ENCODE data around the gene DUSP15. TPM values are rescaled to one million over a fixed set of nuclear protein-coding genes. Genes with fewer than 3 reads are reported as not detected.

The DUSP15 gene
- total RNA-seq, 4 donors from 2014 or later: 0.84 to 3.7 (median 0.96) TPM; not detected in 1

DNA sequence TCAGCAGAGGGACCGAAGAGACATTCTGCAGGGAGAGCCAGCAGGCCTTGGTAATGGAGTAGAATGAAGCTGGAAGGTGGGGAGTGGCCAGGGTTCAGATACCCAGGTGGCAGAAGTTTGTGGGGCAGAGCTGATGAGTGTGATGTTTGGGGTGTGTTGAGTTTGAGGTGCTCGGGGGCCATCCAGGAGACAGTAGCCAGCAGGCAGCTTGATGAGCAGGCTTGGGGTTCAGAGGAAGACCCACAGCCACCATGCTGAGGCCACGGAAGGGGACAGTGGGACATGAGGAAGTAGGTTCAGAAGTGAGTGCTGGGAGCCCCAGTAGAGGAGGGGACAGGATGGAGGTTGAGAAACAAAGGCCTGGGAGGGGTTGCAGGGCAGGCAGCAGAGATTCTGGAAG is 13.8 kb downstream of the DUSP15 start:
- DNase-seq (ENCODE audit: low spot score): no peak
- no peak for ATAC-seq (ENCODE audit: low FRiP score)
- TF ChIP-seq, protein P1, sequence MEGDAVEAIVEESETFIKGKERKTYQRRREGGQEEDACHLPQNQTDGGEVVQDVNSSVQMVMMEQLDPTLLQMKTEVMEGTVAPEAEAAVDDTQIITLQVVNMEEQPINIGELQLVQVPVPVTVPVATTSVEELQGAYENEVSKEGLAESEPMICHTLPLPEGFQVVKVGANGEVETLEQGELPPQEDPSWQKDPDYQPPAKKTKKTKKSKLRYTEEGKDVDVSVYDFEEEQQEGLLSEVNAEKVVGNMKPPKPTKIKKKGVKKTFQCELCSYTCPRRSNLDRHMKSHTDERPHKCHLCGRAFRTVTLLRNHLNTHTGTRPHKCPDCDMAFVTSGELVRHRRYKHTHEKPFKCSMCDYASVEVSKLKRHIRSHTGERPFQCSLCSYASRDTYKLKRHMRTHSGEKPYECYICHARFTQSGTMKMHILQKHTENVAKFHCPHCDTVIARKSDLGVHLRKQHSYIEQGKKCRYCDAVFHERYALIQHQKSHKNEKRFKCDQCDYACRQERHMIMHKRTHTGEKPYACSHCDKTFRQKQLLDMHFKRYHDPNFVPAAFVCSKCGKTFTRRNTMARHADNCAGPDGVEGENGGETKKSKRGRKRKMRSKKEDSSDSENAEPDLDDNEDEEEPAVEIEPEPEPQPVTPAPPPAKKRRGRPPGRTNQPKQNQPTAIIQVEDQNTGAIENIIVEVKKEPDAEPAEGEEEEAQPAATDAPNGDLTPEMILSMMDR (IDR thresholded peaks at IDR 0.05): no peak

DNA sequence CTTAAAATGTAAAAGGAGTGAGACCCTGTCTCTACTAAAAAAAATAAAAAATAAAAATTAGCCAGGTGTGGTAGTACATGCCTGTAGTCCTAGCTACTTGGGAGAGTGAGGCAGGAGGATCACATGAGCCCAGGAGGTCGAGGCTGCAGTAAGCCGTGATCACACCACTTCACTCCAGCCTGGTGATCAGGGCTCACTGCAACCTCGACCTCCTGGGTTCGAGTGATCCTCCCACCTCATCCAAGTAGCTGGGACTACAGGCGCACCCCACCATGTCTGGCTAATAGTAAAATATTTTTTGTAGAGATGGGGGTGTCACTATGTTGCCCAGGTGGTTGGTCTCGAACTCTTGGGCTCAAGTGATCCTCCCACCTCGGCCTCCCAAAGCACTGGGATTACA is 16.8 kb downstream of the DUSP15 start:
- DNase-seq (ENCODE audit: low spot score) (no peak), ATAC-seq (ENCODE audit: low FRiP score) (no peak)
- TF ChIP-seq, protein P1 (IDR thresholded peaks at IDR 0.05): no peak

DNA sequence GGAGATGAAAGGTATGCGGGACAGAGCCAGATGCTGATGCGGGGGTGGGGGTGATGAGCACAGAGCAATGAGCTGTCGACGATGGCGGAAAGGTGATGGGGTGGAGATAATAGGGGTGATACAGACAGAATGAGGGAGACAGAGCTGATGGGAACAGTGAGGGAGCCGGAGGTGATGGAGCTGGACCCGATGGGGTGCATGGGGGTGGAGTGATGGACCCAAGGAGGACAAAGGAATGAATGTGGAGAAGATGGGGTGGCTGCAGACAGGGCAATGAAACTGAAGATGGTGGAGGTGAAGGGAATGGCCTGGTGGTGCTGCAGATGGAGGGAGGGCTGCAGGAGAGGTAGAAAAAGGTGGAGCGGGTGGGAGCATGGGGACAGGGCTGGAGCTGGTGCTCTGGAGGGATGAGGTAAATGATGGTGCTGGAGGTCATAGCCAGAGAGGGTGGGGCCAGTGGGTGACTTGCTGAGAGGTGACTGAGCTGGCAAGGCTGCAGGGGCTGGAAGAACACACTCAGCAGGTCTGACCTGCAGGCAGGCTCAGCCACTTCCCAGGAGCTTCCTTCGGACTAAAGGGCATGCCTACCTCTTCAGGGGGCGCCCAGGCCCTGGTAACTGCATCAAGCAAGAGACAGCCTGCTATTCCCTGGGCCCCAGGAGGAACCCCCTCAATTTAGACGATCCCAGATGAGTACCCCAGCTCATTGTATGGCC is 18.9 kb downstream of the DUSP15 start:
- ATAC-seq (ENCODE audit: low FRiP score): no peak
- DNase-seq (ENCODE audit: low spot score): no peak
- TF ChIP-seq, protein P1 (IDR thresholded peaks at IDR 0.05): no peak

DNA sequence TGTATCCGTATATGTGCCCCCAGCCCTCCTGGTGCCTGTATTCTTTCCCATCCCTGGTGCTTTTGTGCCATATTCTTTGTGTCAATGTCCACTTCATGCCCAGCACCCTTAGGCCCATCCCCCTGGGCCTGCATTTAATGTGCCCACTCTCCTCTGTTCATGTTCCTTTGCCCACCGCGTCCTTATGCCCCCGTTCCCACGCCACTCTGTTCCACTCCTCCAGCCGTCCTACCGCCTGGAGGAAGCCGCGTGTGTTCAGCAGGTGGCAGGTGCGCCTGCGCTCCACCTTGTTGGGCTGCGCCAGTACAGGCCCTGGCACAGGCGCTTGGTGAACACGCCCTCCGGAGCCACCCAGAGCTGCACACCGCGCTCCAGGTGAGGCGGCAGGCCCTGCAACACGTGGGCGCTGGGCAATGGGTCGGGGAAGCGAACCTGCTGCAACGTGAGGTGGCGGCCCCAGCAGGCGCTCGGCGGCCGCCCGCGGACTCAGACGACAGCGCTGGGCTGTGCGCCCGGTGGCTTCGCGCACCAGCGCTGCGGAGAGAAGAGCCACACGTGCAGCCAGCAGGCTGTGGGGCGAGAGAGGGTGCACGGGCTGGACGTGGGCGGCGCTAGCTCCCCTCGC is 20.9 kb downstream of the DUSP15 start:
- DNase-seq (ENCODE audit: low spot score) (no peak), ATAC-seq (ENCODE audit: low FRiP score) (no peak)
- TF ChIP-seq, protein P1 (IDR thresholded peaks at IDR 0.05): no peak

DNA sequence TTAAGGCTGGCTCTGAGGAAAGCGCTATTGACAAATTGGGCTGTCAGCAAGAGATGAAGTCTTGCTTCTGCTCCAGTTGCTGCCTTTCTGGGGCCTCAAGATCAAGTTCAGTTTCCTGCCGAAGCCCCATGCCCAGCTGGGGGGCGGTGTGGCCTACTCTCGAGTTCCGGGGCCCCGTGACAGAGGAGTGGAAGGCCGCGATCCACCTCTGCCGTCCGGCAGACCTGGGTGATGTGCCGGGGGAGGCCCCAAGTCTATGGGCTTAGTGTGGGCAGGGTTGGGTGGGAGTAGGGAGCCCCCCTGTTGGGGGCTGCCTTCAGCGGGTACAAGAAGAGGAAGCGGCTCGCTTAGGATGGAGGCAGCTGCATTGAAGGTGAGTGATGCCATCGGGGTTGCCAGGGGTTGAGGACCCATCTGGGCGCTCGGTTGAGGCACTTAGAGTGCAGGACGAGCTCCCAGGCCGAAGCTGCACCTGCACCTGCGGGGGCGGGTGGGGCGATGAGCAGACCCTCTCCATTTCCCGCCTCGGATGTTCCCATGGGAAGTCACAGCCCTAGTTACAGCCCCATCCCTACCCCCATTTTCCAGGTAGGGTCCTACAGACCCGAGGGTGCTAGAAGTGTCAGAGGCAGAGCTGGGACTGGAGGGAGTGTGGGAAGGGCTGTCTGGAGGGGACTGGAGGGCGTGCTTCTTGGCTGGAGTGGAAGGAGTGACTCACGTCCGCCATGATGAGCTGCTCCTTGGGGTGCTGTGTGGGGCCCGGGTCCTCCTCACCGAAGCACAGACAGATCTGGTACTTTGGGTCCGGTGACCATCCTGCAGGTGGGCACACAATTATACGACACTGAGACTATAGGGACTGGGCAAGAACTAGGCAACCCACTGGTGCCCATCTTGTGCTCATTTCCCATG is 22.0 kb downstream of the DUSP15 start:
- DNase-seq (ENCODE audit: low spot score) (no peak), ATAC-seq (ENCODE audit: low FRiP score) (no peak)
- TF ChIP-seq, protein P1 (IDR thresholded peaks at IDR 0.05): no peak

DNA sequence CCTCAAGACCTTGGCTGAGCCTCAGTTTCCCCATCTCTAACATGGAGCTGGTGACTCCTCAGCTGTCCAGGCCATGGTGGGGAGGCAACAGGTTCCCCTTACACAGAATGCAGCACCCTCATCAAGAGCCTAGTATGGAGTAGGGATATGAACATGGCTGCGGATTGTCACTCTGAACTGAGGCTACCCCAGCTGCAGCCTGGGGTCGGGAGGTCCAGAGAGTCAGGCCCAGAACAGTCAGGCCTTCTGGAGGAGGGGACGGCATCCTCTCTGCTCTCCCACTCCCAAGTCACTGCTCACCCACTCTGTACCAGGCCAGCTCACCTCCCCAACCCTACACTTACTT is 23.6 kb downstream of the DUSP15 start:
- TF ChIP-seq, protein P1 (IDR thresholded peaks at IDR 0.05): no peak
- no peak for ATAC-seq (ENCODE audit: low FRiP score)
- no peak for DNase-seq (ENCODE audit: low spot score)
